T1000 (cell line): ENCODE measurements around the gene FREY1.
"Not testable (repeated sequence)": the region's sequence is repeated elsewhere in the genome, so short reads cannot be mapped to it uniquely, and the experiment has no call there.

Experiments
- DNase-seq: peaks from one replicate; lab custom pipeline; 2025; ENCODE audit warnings: mixed read lengths; lab: John Stamatoyannopoulos, UW

The FREY1 gene

DNA sequence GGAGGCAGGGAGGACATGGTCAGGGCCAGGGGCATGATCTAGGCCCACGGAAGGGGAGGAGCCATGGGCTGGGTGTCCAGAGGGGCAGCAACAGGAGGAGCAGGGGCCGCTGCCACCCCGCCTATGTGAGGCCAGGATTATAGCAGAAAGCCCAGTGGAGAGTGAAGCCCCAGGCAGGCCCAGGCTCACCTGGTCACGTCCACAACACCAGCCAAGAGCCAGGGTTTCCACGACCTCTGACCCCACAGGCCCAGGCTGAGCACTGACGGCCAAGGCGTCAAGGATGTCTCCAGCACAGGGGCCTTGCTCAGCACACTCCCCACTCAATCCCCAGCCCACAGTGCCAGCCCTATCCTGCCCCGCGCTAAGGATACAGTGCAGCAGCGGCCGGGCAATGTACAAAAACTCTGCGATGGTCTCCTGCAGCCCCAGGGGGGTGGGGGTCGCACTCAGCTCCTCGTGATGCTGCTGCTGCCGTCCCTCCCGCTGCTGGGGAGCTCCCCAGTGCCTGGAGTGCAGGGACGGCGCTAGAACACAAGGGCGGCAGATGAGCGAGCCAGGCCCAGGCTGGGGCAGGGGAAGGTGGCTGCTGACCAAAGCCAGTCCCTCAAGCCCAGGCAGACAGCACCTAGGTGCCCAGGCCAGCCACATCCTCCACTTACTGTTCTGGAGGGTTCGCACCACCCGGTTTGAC lies 7.0 kb upstream of the FREY1 start:
- DNase-seq, result no peak

DNA sequence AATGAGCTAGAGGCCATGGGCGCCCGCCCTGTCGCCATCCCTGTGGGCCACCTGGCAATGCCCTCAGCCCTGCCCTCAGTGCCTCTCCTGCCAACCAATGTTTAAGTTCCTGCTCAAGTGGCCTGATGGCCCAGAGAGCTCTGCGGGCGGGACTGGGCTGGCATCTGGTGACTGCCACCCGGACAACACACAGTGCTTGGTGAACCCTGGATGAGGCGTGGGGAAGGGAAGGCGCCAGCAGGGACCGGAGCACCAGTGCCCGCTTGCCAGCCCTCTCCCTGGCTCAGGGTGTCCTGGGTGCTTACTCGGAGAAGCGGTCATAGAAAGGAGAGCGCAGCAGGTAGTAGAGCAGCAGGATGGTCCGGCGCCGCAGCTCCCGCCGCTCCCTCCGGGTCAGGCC lies 6.4 kb upstream of the FREY1 start:
- DNase-seq, result no peak

DNA sequence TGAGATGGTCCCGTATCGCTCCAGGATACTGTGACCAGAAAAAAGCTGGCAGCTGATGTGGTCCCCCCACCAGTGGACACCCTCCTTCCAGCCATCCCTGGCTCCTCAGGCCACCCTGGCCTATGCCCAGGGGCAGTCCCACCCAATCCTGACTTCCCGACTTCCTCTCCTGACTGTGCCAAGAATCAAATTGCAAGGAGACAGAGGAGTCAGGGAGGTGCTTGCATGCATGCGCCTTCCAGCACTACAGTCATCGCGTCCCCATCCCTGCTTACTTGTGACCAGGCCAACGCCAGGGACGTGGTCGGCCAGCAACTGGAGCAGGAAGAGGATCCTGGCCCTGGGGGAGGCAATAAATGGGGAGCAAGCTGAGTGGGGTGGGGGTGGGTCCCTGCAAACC lies 3.6 kb upstream of the FREY1 start:
- no peak for DNase-seq

DNA sequence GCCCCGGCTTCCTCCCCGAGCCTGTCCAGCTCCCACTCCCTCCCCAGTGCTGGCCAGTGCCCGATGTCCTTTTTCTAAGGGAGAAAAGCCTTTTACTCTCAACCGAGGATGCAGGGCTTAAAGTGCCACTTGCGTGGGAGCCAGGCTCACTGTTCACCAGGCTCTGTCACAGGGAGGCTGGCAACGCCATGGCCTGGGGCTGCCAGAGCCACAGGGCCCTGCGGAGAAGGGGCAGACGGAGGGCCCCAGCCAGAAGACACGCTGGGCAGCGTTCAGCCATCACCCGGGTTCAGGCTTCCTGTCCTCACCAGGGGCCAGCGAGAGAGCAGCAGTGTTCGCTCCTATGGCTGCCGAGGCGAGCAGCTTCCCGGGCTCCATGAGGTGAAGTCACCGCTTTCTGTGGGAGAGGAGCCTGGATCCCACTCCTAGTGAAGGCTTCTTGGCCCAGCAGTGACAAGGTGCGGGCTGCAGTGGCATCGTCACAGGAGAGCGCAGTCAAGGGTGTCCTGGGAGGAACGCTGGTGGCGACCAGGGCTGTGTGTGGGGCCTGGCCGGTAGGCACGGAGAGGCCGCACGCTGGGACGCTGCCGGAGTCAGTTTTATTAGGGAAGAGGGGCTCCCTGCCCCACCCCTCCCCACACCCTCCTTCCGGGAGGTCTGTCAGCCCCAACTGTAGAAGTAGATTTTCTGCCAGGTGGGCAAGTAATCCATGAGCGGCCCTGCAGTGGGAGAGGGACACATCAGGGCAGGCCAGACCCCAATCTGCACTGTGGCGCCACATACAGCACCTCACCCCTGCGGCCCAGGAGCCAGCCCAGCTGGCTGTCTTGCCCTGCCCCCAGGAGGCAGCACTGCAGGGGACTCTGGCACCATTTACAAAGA lies 2.8 kb upstream of the FREY1 start:
- DNase-seq, result no peak

DNA sequence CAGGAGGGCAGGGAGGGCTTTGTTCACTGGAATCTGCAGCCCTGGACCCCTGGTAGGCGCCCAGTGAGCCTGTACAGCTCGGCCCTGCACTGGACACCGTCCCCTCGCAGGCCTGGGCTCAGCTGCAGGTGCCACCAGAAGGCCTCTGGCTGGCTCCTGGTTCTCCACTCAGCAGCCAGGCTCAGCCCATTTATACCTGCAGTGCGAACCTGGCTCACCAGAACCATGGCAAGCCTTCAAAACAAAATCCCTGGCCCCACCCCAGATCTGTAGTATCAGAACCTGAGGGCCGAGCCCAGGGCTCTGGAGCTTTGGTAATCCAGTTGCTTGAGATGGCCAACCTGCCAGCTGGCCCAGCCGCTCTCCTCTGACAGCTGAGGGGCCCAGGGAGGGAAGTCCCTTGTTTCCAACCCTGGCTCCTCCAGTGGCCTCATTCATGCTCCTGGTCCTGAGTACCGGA lies 870 bp upstream of the FREY1 start:
- no peak for DNase-seq

DNA sequence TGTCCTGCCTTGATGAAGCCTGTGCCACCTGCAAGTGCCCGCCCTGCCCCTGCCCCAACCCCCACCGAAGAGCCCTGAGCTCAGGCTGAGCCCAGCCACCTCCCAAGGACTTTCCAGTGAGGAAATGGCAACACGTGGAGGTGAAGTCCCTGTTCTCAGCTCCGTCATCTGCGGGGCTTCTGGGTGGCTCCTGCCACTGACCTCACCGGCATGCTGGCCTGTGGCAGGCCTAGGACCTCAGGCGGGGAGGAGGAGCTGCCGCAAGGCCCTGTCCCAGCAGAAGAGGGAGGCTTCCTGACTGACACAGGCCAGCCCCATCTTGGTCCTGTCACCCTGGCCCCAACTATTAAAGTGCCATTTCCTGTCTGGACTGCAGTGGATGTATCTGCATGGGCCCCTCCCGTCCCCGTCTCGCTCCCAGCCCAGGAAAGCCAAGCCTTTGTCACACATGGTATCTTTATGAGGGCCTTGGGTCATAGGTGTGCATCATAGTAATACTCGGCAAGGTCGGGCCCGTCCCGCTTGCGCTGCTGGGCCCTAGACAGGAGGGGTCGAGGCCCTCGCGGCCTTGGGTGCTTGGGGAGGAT lies 882 bp downstream of the FREY1 start:
- DNase-seq, result no peak

DNA sequence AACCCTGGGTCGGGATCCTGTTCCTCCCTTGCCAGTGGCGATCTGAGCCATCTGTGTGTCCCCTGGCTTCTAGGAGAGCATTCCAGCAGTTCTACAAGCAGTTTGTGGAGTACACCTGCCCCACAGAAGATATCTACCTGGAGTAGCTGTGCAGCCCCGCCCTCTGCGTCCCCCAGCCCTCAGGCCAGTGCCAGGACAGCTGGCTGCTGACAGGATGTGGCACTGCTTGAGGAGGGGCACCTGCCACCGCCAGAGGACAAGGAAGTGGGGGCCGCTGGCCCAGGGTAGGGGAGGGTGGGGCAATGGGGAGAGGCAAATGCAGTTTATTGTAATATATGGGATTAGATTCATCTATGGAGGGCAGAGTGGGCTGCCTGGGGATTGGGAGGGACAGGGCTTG lies 1.5 kb downstream of the FREY1 start:
- DNase-seq, result not testable (repeated sequence)

DNA sequence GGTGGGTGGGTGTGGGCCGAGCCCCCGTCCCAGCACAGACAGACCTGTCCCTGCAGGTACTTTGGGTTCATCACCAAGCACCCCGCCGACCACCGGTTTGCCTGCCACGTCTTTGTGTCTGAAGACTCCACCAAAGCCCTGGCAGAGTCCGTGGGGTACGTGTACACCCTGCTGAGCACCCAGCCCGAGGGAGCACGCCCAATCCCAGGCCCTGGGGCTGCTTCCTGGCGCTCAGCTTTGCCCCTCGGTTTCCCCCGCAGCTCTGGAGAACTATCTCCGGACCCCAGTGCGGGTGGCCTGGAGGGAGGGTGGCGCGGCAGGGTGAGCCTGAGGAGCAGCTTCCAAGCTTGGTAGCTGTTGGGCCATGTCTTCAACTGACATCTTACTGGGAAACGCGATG lies 2.0 kb downstream of the FREY1 start:
- no peak for DNase-seq

DNA sequence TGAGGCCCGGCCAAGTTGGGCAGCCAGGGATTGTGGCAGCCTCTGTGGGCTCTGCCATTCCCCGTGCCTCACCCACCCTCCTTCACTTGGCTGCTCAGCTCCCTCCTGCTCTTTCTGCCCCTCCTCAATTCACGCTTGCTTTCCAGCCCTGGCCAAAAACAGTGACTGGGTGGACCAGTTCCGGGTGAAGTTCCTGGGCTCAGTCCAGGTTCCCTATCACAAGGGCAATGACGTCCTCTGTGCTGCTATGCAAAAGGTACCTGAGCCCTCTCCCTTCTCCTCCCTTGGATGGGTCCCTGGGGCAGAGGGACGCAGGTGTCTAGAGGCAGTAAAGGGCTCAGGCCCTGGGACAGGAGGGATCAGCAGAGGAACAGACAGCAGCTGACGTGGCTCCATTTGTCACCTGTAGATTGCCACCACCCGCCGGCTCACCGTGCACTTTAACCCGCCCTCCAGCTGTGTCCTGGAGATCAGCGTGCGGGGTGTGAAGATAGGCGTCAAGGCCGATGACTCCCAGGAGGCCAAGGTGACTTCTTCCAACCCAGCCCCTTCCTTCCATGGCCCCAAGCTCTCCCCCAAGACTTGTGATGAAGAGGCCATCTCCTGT lies 2.7 kb downstream of the FREY1 start:
- no peak for DNase-seq

DNA sequence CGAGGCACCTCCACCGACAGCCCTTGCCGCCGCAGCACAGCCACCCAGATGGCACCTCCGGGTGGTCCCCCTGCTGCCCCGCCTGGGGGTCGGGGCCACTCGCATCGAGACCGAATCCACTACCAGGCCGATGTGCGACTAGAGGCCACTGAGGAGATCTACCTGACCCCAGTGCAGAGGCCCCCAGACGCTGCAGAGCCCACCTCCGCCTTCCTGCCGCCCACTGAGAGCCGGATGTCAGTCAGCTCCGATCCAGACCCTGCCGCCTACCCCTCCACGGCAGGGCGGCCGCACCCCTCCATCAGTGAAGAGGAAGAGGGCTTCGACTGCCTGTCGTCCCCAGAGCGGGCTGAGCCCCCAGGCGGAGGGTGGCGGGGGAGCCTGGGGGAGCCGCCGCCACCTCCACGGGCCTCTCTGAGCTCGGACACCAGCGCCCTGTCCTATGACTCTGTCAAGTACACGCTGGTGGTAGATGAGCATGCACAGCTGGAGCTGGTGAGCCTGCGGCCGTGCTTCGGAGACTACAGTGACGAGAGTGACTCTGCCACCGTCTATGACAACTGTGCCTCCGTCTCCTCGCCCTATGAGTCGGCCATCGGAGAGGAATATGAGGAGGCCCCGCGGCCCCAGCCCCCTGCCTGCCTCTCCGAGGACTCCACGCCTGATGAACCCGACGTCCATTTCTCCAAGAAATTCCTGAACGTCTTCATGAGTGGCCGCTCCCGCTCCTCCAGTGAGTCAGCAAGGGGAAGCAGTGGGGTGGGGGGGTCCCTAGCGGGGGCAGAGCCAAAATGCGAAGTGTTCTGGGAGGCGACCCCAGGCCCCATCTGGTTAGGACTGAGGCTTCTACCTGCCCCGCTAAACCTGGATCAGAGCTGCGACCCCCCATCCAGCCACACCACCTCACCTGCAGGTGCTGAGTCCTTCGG lies 4.4 kb downstream of the FREY1 start:
- DNase-seq, result no peak

DNA sequence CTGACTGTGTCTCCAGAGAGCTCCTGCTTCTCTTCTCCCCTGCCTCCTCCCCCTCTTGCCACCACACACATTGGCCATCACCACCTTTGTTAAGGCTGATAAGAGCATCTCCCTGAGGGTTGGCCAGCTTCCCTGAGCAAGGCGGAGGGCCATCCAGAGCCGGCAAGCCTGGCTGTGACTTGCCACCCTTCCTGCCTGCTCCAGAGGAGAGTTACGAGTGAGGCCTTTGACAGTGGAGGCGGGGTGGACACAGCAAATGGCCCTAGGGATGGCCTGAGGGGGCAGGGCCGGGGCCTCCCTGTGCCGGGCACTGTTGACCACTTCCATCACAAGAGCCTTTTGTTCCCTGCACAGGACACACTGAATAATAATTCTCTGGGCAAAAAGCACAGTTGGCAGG lies 5.4 kb downstream of the FREY1 start:
- no peak for DNase-seq

DNA sequence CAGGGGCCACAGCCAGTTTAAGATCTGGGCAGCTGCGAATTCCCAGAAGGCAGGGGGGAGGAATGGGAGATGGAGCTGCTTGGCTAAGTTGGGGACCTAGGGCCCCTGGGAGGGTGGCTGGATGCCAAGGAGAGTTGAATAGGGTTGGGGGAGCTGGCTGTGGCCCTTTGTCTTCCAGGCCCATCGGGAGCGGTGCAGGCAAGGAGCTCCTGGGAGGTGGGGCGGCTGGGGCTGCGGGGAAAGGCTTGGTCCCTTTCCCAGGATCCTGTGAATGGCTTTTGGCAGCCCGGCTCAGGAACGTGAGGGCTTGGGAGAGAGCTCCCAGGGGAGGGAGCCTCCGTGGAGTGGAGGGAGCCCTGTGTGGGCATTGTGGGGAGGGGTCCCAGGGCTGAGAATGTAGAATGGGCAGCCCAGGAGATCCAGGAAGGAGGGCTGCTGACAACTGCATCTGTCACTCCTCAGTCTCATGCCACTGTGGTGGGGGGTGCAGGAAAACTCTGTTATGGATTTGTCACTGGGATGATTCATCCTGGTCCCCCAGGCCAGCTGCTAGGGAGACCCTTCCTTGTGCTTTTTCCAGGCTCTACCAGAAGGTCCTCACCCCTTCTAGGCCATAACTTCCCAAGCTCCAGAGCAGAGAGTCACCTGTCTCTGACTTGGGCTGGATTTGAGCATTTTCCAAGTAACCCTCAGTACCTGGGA lies 6.0 kb downstream of the FREY1 start:
- no peak for DNase-seq

DNA sequence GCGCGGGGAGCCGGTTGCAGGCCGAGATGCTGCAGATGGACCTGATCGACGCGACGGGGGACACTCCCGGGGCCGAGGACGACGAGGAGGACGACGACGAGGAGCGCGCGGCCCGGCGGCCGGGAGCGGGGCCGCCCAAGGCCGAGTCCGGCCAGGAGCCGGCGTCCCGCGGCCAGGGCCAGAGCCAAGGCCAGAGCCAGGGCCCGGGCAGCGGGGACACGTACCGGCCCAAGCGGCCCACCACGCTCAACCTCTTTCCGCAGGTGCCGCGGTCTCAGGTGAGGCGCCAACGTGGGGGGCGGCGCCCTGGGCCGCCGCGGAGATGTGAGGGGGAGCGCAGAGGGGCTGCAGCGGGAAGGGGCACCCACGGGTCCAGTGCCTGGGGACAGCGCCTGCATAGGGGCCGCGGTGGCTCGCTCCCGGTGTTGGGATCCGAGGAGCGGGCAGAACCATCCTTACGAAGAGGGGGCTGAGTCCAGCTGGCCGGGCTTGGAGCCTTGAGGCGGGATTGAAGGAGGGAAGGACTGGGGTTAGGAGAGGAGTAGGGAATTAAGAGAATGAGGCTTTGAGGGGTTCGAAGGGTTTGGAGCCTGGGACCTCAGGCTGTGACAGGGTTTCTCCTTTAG lies 6.8 kb downstream of the FREY1 start:
- DNase-seq, result not testable (repeated sequence)

DNA sequence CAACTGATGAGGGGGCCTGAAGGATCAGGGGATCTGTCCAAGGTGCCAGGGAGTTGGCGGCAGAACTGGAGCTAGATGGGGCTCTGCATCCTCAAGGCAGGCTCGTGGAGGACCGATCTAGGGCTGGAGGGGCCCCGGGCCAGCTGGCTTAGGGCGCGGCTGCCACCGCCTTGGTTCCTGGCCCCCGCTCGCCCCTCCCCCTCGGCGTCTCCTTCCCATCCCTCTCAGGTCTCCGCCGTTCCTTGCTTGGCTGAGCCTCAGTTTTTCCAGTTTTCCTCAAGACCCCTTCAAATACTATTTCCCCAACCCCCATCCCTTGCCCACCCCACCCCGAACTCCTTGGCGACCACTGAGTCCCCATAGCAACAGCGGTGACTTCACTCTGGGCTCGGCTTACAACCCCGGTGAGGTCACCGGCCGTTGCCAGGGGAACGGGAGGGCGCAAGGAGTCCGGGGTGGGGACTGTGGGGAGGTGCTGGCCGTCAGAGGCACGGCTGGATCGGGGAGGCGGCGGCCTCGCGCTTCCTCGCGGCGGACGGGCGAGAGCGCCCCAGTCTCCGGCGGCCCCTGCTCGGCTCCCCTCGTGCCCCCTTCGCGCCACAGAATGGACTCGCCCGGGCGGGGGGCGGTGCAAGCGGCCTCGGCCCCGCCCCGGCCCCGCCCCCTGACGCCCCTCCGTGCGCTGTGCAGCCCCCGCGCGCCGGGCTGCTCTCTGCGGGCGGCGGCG lies 7.5 kb downstream of the FREY1 start:
- peak; percentile 83 for DNase-seq

DNA sequence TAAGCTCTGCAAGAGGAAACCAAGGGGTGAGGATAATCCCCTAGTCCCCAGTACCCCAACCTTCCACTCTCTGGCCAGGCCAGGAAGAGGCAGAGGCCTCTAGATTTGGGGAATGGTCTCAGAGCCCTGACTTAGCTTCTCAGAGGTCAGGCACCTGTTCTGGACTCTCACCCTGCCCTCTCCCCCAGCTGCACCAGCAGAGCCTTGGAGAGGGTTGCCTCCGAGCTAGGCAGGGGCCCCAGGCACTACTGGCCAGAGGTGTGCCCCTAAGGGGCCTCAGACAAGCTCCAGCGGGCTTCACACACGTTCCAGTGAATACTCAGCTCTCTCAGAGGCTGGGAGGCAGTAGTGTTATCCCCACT lies 8.0 kb downstream of the FREY1 start:
- DNase-seq, result no peak

DNA sequence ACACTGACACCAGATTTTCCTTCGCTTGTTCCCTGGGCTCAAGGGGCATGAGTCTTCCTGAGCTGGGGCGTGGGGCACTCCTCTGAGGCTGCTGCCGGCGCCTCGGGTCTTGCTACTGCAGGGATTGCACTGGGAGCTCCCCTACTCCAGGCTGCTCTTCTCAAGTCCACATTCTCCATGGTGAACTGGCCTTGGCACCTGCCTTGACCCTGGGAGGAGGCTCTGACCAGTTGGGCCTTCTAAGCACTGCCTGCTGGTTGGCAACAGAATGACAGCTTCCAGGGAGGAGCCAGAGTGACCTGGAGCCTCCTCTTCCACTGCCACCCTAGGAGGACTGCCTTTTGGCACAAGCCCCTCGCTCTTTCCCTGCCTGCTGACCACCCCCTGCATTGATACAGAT lies 9.5 kb downstream of the FREY1 start:
- DNase-seq, result no peak

DNA sequence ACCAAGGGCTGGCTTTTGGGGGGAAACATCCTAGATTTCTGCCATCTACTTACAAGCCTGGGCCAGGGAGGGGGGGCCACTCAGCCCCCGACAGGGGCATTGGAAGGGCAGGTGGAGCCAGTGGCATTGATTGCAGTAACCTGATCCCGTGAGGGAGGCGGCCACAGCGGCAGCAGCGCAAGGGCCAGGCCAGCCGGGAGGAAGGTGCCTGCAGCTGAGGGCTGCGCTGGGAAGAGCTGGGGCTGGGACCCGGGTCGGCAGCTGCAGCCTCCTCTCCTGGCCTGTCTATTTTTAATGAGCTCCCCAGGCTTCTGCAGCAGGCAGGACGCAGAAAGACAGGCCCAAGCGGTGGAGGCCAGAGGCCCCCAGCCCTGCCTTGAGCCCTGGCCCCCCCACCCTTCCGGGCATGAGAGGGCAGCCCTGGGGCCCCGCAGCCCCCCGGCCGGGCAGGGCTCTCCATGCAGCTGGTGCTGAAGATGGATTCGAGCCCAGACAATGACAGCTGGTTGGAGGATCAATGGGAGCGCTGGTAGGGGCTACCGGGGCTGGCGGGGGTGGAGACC lies 10.6 kb downstream of the FREY1 start:
- DNase-seq, result no peak

DNA sequence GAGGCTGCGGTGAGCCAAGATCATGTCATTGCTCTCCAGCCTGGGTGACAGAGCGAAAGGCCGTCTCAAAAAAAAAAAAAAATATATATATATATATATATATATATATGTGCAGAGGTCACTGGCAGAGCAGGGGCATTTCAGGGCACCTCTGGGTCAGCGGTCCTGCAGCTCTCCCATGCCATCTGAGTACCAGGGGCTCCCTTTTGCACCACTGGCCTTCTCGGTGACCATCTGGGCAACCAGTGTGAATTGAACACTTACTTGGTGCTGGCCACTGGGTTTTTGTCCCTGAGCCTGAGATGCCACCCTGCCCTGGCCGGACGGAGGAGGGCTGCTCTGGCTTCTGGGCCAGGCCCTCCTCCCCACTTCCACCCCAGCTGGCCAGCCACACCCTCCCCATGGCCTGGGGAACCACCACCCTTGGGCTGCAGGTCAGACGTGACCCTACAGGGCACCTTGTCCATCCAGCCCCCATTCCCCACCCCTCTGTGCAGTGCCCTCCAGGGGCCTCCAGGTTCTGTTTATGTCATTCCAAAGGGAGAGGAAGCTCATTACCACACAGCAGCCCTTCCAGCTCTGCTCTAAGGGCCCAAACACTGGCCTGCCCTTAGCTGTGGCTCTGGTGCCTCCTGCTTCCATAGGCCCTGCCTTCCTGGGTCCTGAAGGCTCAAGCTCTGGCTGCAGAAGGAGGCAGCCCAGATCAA lies 11.4 kb downstream of the FREY1 start:
- no peak for DNase-seq
